Breast epithelium (tissue), 3 donors: ENCODE data around the gene TNFSF9.

Experiments
- POLR2AphosphoS5 ChIP-seq, 3 donors: sonication (generic); formaldehyde crosslinking; IDR thresholded peaks; one replicate each; pipeline ENCODE4 v1.6.1; 2017; ENCODE audit warnings: antibody characterized with exemption in 3 of 3
- TF ChIP-seq, protein P1 (sequence below), 3 donors: fragments of 450-650 bp; IDR thresholded peaks; one replicate each; pipeline ENCODE4 v1.5.1; 2016 to 2017; ENCODE audit warnings: antibody characterized with exemption in 3 of 3, mild to moderate bottlenecking in 3 of 3, moderate library complexity in 3 of 3

- TF ChIP-seq, protein P1, sequence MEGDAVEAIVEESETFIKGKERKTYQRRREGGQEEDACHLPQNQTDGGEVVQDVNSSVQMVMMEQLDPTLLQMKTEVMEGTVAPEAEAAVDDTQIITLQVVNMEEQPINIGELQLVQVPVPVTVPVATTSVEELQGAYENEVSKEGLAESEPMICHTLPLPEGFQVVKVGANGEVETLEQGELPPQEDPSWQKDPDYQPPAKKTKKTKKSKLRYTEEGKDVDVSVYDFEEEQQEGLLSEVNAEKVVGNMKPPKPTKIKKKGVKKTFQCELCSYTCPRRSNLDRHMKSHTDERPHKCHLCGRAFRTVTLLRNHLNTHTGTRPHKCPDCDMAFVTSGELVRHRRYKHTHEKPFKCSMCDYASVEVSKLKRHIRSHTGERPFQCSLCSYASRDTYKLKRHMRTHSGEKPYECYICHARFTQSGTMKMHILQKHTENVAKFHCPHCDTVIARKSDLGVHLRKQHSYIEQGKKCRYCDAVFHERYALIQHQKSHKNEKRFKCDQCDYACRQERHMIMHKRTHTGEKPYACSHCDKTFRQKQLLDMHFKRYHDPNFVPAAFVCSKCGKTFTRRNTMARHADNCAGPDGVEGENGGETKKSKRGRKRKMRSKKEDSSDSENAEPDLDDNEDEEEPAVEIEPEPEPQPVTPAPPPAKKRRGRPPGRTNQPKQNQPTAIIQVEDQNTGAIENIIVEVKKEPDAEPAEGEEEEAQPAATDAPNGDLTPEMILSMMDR (IDR thresholded peaks at IDR 0.05): no peak
- TF ChIP-seq POLR2AphosphoS5 (IDR thresholded peaks at IDR 0.05): no peak
These were observed 41.4 kb downstream of the TNFSF9 start for GRCh38 chr19:6572217-6572616.
